SK-N-SH treated with all-trans-retinoic acid at 6 μM for 48 hours (cell line): ENCODE measurements around the gene CAPN13.

Experiments
- ATAC-seq: fragments of 200-7000 bp; cut with Tn5 transposase; 3 replicates; pipeline ENCODE4 v1.9.1; 2020; ENCODE audit warnings: mild to moderate bottlenecking, moderate library complexity
- BACH2 ChIP-seq: fragments of 250-450 bp; sonication (Bioruptor Pico); IDR thresholded peaks from 2 replicates; pipeline ENCODE4 v1.9.0; 2021; ENCODE audit warnings: mild to moderate bottlenecking, borderline replicate concordance
- CREB5 ChIP-seq: fragments of 250-450 bp; sonication (Bioruptor Pico); IDR thresholded peaks from 2 replicates; pipeline ENCODE4 v1.5.1; 2020; ENCODE audit warnings: low read depth, mild to moderate bottlenecking, moderate library complexity
- CSDC2 ChIP-seq: fragments of 250-450 bp; sonication (Bioruptor Pico); IDR thresholded peaks from 2 replicates; pipeline ENCODE4 v1.5.0; 2020; ENCODE audit warnings: mild to moderate bottlenecking, moderate library complexity
- ESRRG ChIP-seq: fragments of 250-450 bp; sonication (Bioruptor Pico); IDR thresholded peaks from 2 replicates; pipeline ENCODE4 v1.6.1; 2021; ENCODE audit warnings: mild to moderate bottlenecking
- GLIS3 ChIP-seq: fragments of 250-450 bp; sonication (Bioruptor Pico); IDR thresholded peaks from 2 replicates; pipeline ENCODE4 v1.5.0; 2020; ENCODE audit warnings: mild to moderate bottlenecking, moderate library complexity
- POU6F1 ChIP-seq: fragments of 250-450 bp; sonication (Bioruptor Pico); IDR thresholded peaks from 2 replicates; pipeline ENCODE4 v1.8.0; 2021; ENCODE audit warnings: low read depth, mild to moderate bottlenecking, moderate library complexity, borderline replicate concordance
- RARB ChIP-seq: fragments of 250-450 bp; sonication (Bioruptor Pico); IDR thresholded peaks from 2 replicates; pipeline ENCODE4 v1.8.0; 2021; ENCODE audit warnings: mild to moderate bottlenecking, moderate library complexity
- SNAI2 ChIP-seq: fragments of 250-450 bp; sonication (Bioruptor Pico); IDR thresholded peaks from 2 replicates; pipeline ENCODE4 v1.5.0; 2020; ENCODE audit warnings: mild to moderate bottlenecking, moderate library complexity
- TCF4 ChIP-seq: fragments of 250-450 bp; sonication (Bioruptor Pico); IDR thresholded peaks from 2 replicates; pipeline ENCODE4 v1.8.0; 2021; ENCODE audit warnings: mild to moderate bottlenecking, moderate library complexity, borderline replicate concordance
- TOX ChIP-seq: fragments of 250-450 bp; sonication (Bioruptor Pico); IDR thresholded peaks from 2 replicates; pipeline ENCODE4 v1.8.0; 2021; ENCODE audit warnings: mild to moderate bottlenecking, moderate library complexity, borderline replicate concordance
- TSHZ2 ChIP-seq: fragments of 250-450 bp; sonication (Bioruptor Pico); IDR thresholded peaks from 2 replicates; pipeline ENCODE4 v1.5.0; 2020; ENCODE audit warnings: mild to moderate bottlenecking, moderate library complexity
- ZC3H10 ChIP-seq: fragments of 250-450 bp; sonication (Bioruptor Pico); IDR thresholded peaks from 2 replicates; pipeline ENCODE4 v1.5.1; 2021; ENCODE audit warnings: mild to moderate bottlenecking, moderate library complexity
- ZNF565 ChIP-seq: fragments of 450-650 bp; formaldehyde crosslinking; conservative IDR thresholded peaks from 2 replicates; pipeline ENCODE4 v1.5.0; 2020; ENCODE audit warnings: low read depth, mild to moderate bottlenecking, moderate library complexity
- ZNF70 ChIP-seq: fragments of 450-650 bp; formaldehyde crosslinking; IDR thresholded peaks from 2 replicates; pipeline ENCODE4 v1.5.0; 2020; ENCODE audit warnings: mild to moderate bottlenecking, moderate library complexity
- ZNF8 ChIP-seq: fragments of 450-650 bp; formaldehyde crosslinking; IDR thresholded peaks from 2 replicates; pipeline ENCODE4 v1.5.0; 2020; ENCODE audit warnings: mild to moderate bottlenecking, moderate library complexity
- TF ChIP-seq, protein P1 (sequence below): fragments of 250-450 bp; sonication (Bioruptor Pico); IDR thresholded peaks from 2 replicates; pipeline ENCODE4 v1.8.0; 2020; ENCODE audit warnings: mild to moderate bottlenecking, moderate library complexity, borderline replicate concordance

Gene CAPN13

DNA sequence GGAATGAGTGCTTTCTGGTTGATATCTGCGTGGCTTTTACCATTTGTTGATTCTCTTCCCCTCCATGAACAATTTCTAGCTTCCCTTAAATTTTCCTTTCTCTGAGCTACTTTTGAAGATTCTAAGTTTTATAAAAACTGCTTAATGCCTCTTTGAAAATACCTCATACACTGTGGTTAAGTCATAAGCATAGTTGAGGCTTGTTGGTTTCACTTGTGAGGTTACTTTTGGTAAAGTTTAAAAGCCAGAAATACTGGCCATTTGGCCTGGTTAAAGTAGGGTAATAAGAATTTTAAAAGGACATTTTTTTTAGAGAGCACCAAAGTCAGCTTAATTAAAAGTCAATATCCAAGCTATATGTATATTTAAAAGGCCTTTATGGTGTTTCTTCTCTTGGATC lies 21.3 kb upstream of the CAPN13 start:
- no peak for TF ChIP-seq POU6F1 (CRISPR knock-in tag)
- no peak for TF ChIP-seq ZNF8 (CRISPR knock-in tag)
- no peak for TF ChIP-seq CREB5 (CRISPR knock-in tag)
- TF ChIP-seq, protein P1, sequence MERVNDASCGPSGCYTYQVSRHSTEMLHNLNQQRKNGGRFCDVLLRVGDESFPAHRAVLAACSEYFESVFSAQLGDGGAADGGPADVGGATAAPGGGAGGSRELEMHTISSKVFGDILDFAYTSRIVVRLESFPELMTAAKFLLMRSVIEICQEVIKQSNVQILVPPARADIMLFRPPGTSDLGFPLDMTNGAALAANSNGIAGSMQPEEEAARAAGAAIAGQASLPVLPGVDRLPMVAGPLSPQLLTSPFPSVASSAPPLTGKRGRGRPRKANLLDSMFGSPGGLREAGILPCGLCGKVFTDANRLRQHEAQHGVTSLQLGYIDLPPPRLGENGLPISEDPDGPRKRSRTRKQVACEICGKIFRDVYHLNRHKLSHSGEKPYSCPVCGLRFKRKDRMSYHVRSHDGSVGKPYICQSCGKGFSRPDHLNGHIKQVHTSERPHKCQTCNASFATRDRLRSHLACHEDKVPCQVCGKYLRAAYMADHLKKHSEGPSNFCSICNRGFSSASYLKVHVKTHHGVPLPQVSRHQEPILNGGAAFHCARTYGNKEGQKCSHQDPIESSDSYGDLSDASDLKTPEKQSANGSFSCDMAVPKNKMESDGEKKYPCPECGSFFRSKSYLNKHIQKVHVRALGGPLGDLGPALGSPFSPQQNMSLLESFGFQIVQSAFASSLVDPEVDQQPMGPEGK (CRISPR knock-in tag) = no peak
- ATAC-seq = no peak

GRCh38 chr2:30826916-30827315 lies 19.7 kb upstream of the CAPN13 start:
- ATAC-seq = no peak

DNA sequence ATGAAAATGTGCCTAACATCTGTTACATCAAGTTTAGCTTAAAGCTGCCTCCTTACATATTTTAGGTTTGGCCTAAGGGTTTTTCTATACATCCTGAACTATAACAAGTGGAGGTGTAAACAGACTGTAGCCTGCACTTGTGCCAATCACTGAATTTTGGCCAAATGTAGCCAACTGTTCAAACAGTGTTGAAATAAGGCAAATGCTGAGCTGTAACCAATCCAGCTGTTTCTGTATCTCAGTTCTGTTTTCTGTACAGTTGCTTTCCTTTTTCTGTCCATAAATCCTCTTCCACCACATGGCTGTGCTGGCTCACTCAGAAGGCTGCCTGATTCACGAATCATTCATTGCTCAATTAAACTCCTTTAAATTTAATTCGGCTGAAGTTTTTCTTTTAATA lies 19.2 kb upstream of the CAPN13 start:
- TF ChIP-seq BACH2 (no peak), TCF4 (no peak), POU6F1 (CRISPR knock-in tag) (no peak), CSDC2 (CRISPR knock-in tag) (no peak), RARB (CRISPR knock-in tag) (no peak), ESRRG (CRISPR knock-in tag) (no peak), ZNF70 (no peak), SNAI2 (CRISPR knock-in tag) (no peak), TSHZ2 (CRISPR knock-in tag) (no peak), CREB5 (CRISPR knock-in tag) (no peak), TOX (CRISPR knock-in tag) (no peak), GLIS3 (no peak), ZNF565 (no peak), ZC3H10 (no peak)
- TF ChIP-seq, protein P1 (CRISPR knock-in tag) = no peak
- no peak for ATAC-seq

More at GRCh38 chr2:30826916-30827315, 19.7 kb upstream of the CAPN13 start:
- TF ChIP-seq CREB5 (CRISPR knock-in tag) = no peak
